ENCODE results near the gene WDR1.

The WDR1 gene

GRCh38 chr4:10036807-10037342 is 79.7 kb downstream of the WDR1 start:
- no peak overlapping the region for H3K27ac ChIP-seq
- H3K4me3 ChIP-seq (IDR thresholded peaks at IDR 0.05; ENCODE audit: insufficient read depth, low read depth, low read length) = no peak overlapping the region
- no peaks in the 10 kb centered on the region for H3K27me3 ChIP-seq (ENCODE audit: insufficient read depth, low read depth)
- no peak for TF ChIP-seq CTCF (conservative IDR thresholded peaks at IDR 0.05; ENCODE audit: low read depth, low read length)
- H3K9ac ChIP-seq = no peak overlapping the region
- H3K4me1 ChIP-seq (ENCODE audit: low read depth, poor library complexity, severe bottlenecking) = no peaks in the 10 kb centered on the region
- no peaks in the 10 kb centered on the region for H4K20me1 ChIP-seq (ENCODE audit: insufficient read depth)
- no peak overlapping the region for H3K4me2 ChIP-seq
- no peaks in the 10 kb centered on the region for H3K79me2 ChIP-seq (ENCODE audit: insufficient read depth, low read depth)
- H2AFZ ChIP-seq (ENCODE audit: low read depth) = no peak overlapping the region
- no peaks in the 10 kb centered on the region for H3K36me3 ChIP-seq (ENCODE audit: insufficient read depth)

DNA sequence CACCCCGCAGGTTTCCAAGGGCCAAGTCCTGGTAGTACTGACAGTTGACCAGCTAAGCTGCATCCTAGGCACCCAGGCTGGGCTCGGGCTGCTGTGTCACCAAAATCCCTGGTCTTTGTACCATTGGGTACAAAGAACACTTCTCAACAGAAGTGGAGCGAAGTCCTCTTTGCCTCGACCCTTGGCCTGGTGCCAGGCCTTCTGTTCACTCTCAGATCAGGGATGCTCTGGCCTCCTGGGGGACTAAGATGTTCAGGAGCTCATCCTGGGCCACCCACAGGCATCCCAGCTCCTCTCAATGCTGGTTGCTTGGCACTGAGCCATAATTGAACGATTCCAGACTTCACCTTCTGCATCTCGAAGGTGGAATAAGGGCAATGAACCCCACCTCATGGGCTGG is 81.5 kb downstream of the WDR1 start:
- no peak overlapping the region for H3K9ac ChIP-seq
- H3K4me1 ChIP-seq (ENCODE audit: low read depth, poor library complexity, severe bottlenecking) = no peaks in the 10 kb centered on the region
- H3K4me3 ChIP-seq (IDR thresholded peaks at IDR 0.05; ENCODE audit: insufficient read depth, low read depth, low read length) = no peak overlapping the region
- no peaks in the 10 kb centered on the region for H3K79me2 ChIP-seq (ENCODE audit: insufficient read depth, low read depth)
- H4K20me1 ChIP-seq (ENCODE audit: insufficient read depth) = no peaks in the 10 kb centered on the region
- H3K4me2 ChIP-seq = no peak overlapping the region
- no peak overlapping the region for H3K27ac ChIP-seq
- no peaks in the 10 kb centered on the region for H3K27me3 ChIP-seq (ENCODE audit: insufficient read depth, low read depth)
- no peaks in the 10 kb centered on the region for H3K36me3 ChIP-seq (ENCODE audit: insufficient read depth)
- no peak for TF ChIP-seq CTCF (conservative IDR thresholded peaks at IDR 0.05; ENCODE audit: low read depth, low read length)
- no peak overlapping the region for H2AFZ ChIP-seq (ENCODE audit: low read depth)

GRCh38 chr4:10034612-10035104 is 81.9 kb downstream of the WDR1 start:
- no peaks in the 10 kb centered on the region for H3K27me3 ChIP-seq (ENCODE audit: insufficient read depth, low read depth)
- H3K4me2 ChIP-seq = no peak overlapping the region
- no peak overlapping the region for H3K9ac ChIP-seq
- H3K36me3 ChIP-seq (ENCODE audit: insufficient read depth) = no peaks in the 10 kb centered on the region
- H3K79me2 ChIP-seq (ENCODE audit: insufficient read depth, low read depth) = no peaks in the 10 kb centered on the region
- no peak overlapping the region for H2AFZ ChIP-seq (ENCODE audit: low read depth)
- H3K27ac ChIP-seq = no peak overlapping the region
- no peaks in the 10 kb centered on the region for H4K20me1 ChIP-seq (ENCODE audit: insufficient read depth)
- no peak for TF ChIP-seq CTCF (conservative IDR thresholded peaks at IDR 0.05; ENCODE audit: low read depth, low read length)
- no peaks in the 10 kb centered on the region for H3K4me1 ChIP-seq (ENCODE audit: low read depth, poor library complexity, severe bottlenecking)
- no peak overlapping the region for H3K4me3 ChIP-seq (IDR thresholded peaks at IDR 0.05; ENCODE audit: insufficient read depth, low read depth, low read length)

GRCh38 chr4:10034136-10034535 is 82.5 kb downstream of the WDR1 start:
- H3K27me3 ChIP-seq (ENCODE audit: insufficient read depth, low read depth) = no peaks in the 10 kb centered on the region
- H3K4me2 ChIP-seq = no peak overlapping the region
- no peaks in the 10 kb centered on the region for H3K36me3 ChIP-seq (ENCODE audit: insufficient read depth)
- H3K9ac ChIP-seq = no peak overlapping the region
- H3K79me2 ChIP-seq (ENCODE audit: insufficient read depth, low read depth) = no peaks in the 10 kb centered on the region
- no peak overlapping the region for H3K4me3 ChIP-seq (IDR thresholded peaks at IDR 0.05; ENCODE audit: insufficient read depth, low read depth, low read length)
- no peak overlapping the region for H3K27ac ChIP-seq
- H2AFZ ChIP-seq (ENCODE audit: low read depth) = no peak overlapping the region
- no peaks in the 10 kb centered on the region for H4K20me1 ChIP-seq (ENCODE audit: insufficient read depth)
- H3K4me1 ChIP-seq (ENCODE audit: low read depth, poor library complexity, severe bottlenecking) = no peaks in the 10 kb centered on the region
- TF ChIP-seq CTCF (conservative IDR thresholded peaks at IDR 0.05; ENCODE audit: low read depth, low read length) = no peak
